Stimulated activated CD4-positive, alpha-beta T cell treated with anti-CD3 and anti-CD28 coated beads, Interleukin-12 subunit alpha, Interleukin-12 subunit beta, amount 100 ng/mL, for 4 hours (primary cell): ENCODE data around the gene CACNA1H.

Experiments
- DNase-seq: peaks from one replicate; pipeline ENCODE4 v3.0.0-alpha.2; 2020

Gene CACNA1H

GRCh38 chr16:1152651-1153259 lies at the start of gene CACNA1H:
CACNA1H (plus strand) TSS chr16:1153106; CDS start chr16:1153738, 632 bp downstream.
- peak; percentile 65 for DNase-seq

GRCh38 chr16:1103636-1103980 lies 49.3 kb upstream of the CACNA1H start:
- no peak for DNase-seq

- DNase-seq: peak; percentile 47
Observed at GRCh38 chr16:1105888-1106620, 46.9 kb upstream of the CACNA1H start.

GRCh38 chr16:1106659-1107058 lies 46.2 kb upstream of the CACNA1H start:
- DNase-seq: no peak

- DNase-seq: no peak
Observed at GRCh38 chr16:1107141-1107540, 45.8 kb upstream of the CACNA1H start.

- DNase-seq: no peak
Observed at GRCh38 chr16:1107731-1108130, 45.2 kb upstream of the CACNA1H start.

- no peak for DNase-seq
Observed at GRCh38 chr16:1108299-1109252, 44.3 kb upstream of the CACNA1H start.

- no peak for DNase-seq
Observed at GRCh38 chr16:1109648-1110047, 43.3 kb upstream of the CACNA1H start.

- no peak for DNase-seq
Observed at GRCh38 chr16:1112506-1113184, 40.3 kb upstream of the CACNA1H start.

GRCh38 chr16:1113489-1113888 lies 39.4 kb upstream of the CACNA1H start:
- DNase-seq: no peak

GRCh38 chr16:1113889-1114526 lies 38.9 kb upstream of the CACNA1H start:
- DNase-seq: no peak

GRCh38 chr16:1116693-1117077 lies 36.2 kb upstream of the CACNA1H start:
- DNase-seq: no peak

- no peak for DNase-seq
Observed at GRCh38 chr16:1117176-1117900, 35.6 kb upstream of the CACNA1H start.

GRCh38 chr16:1117926-1118325 lies 35.0 kb upstream of the CACNA1H start:
- no peak for DNase-seq

- no peak for DNase-seq
Observed at GRCh38 chr16:1119129-1119528, 33.8 kb upstream of the CACNA1H start.

GRCh38 chr16:1119766-1120576 lies 32.9 kb upstream of the CACNA1H start:
- DNase-seq: no peak

- DNase-seq: no peak
Observed at GRCh38 chr16:1120577-1120941, 32.3 kb upstream of the CACNA1H start.

- DNase-seq: no peak
Observed at GRCh38 chr16:1121009-1121408, 31.9 kb upstream of the CACNA1H start.

- no peak for DNase-seq
Observed at GRCh38 chr16:1121601-1122397, 31.1 kb upstream of the CACNA1H start.

GRCh38 chr16:1122398-1122765 lies 30.5 kb upstream of the CACNA1H start:
- DNase-seq: no peak
